ENCODE results near the gene ELMO1. TPM values are rescaled to one million over a fixed set of nuclear protein-coding genes. Genes with fewer than 3 reads are reported as not detected.

The ELMO1 gene
- total and polyA plus RNA-seq, 9 donors: 8.9 to 48.9 (median 28.0) TPM

GRCh38 chr7:36951257-36951697 lies 497.4 kb downstream of the ELMO1 start:
- no peak for DNase-seq
- no peak overlapping the region for H3K4me3 ChIP-seq
- intact Hi-C loops (cut with DNase I): no loop called here
- H3K36me3 ChIP-seq: no peaks in the 10 kb centered on the region
- H3K4me1 ChIP-seq (ENCODE audit: insufficient read depth): no peaks in the 10 kb centered on the region
- WGBS, 3 donors: 87 to 95% (median 93%) methylated on average over 3 of the region's 3 CpGs
- TF ChIP-seq, protein P1, sequence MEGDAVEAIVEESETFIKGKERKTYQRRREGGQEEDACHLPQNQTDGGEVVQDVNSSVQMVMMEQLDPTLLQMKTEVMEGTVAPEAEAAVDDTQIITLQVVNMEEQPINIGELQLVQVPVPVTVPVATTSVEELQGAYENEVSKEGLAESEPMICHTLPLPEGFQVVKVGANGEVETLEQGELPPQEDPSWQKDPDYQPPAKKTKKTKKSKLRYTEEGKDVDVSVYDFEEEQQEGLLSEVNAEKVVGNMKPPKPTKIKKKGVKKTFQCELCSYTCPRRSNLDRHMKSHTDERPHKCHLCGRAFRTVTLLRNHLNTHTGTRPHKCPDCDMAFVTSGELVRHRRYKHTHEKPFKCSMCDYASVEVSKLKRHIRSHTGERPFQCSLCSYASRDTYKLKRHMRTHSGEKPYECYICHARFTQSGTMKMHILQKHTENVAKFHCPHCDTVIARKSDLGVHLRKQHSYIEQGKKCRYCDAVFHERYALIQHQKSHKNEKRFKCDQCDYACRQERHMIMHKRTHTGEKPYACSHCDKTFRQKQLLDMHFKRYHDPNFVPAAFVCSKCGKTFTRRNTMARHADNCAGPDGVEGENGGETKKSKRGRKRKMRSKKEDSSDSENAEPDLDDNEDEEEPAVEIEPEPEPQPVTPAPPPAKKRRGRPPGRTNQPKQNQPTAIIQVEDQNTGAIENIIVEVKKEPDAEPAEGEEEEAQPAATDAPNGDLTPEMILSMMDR (IDR thresholded peaks at IDR 0.05): no peak
- TF ChIP-seq EP300 (IDR thresholded peaks at IDR 0.05) (no peak), POLR2A (IDR thresholded peaks at IDR 0.05) (no peak)
- H3K9me3 ChIP-seq: no peaks in the 10 kb centered on the region
- H3K27me3 ChIP-seq: no peaks in the 10 kb centered on the region
- no peak overlapping the region for H3K27ac ChIP-seq

GRCh38 chr7:36949711-36950600 lies 498.7 kb downstream of the ELMO1 start:
- Histone ChIP-seq H3K36me3 (no peaks in the 10 kb centered on the region), H3K4me1 (ENCODE audit: insufficient read depth) (no peaks in the 10 kb centered on the region), H3K4me3 (no peak overlapping the region), H3K27me3 (no peaks in the 10 kb centered on the region), H3K27ac (no peak overlapping the region), H3K9me3 (no peaks in the 10 kb centered on the region)
- WGBS, 3 donors: 71 to 80% (median 74%) methylated on average over 8 of the region's 8 CpGs
- DNase-seq: peak in 1 of 5 donors; percentile 45
- intact Hi-C loops (cut with DNase I): no loop called here
- TF ChIP-seq, protein P1 (IDR thresholded peaks at IDR 0.05): no peak
- TF ChIP-seq POLR2A (IDR thresholded peaks at IDR 0.05) (no peak), EP300 (IDR thresholded peaks at IDR 0.05) (no peak)

GRCh38 chr7:36946401-36946739 lies 502.3 kb downstream of the ELMO1 start:
- H3K36me3 ChIP-seq: no peaks in the 10 kb centered on the region
- TF ChIP-seq POLR2A (IDR thresholded peaks at IDR 0.05): no peak
- TF ChIP-seq, protein P1 (IDR thresholded peaks at IDR 0.05): no peak
- no peak for TF ChIP-seq EP300 (IDR thresholded peaks at IDR 0.05)
- H3K27ac ChIP-seq: no peak overlapping the region
- H3K27me3 ChIP-seq: no peaks in the 10 kb centered on the region
- no peaks in the 10 kb centered on the region for H3K9me3 ChIP-seq
- no peak overlapping the region for H3K4me3 ChIP-seq
- intact Hi-C loops (cut with DNase I): no loop called here
- WGBS, 3 donors: 87 to 98% (median 90%) methylated on average over 2 of the region's 2 CpGs
- no peak for DNase-seq
- H3K4me1 ChIP-seq (ENCODE audit: insufficient read depth): no peaks in the 10 kb centered on the region

- no peak for DNase-seq
- Histone ChIP-seq H3K36me3 (no peaks in the 10 kb centered on the region), H3K4me1 (ENCODE audit: insufficient read depth) (no peaks in the 10 kb centered on the region), H3K9me3 (no peaks in the 10 kb centered on the region), H3K27me3 (no peaks in the 10 kb centered on the region), H3K27ac (no peak overlapping the region), H3K4me3 (no peak overlapping the region)
- intact Hi-C loops (cut with DNase I): no loop called here
- 70 to 90% (median 78%) methylated on average over 7 of the region's 7 CpGs for WGBS, 3 donors
- TF ChIP-seq, protein P1 (IDR thresholded peaks at IDR 0.05): no peak
- TF ChIP-seq POLR2A (IDR thresholded peaks at IDR 0.05) (no peak), EP300 (IDR thresholded peaks at IDR 0.05) (no peak)
Observed at GRCh38 chr7:36945612-36946400, 502.9 kb downstream of the ELMO1 start.

Measured in ovary (tissue), 9 donors.